Keratinocyte (primary cell): Measurements from ENCODE around the gene G6PD. TPM values are rescaled to one million over a fixed set of nuclear protein-coding genes. Genes with fewer than 3 reads are reported as not detected.

Source experiments
- DNase-seq: peaks from one replicate; pipeline ENCODE4 v3.0.0-alpha.2; 2011; ENCODE audit warnings: low read depth, missing footprints, low spot score
- FAIRE-seq: peaks from 2 replicates; lab custom pipeline; 2011; peaks lifted over from hg19 to GRCh38; lab: Jason Lieb, UNC
- H2AFZ ChIP-seq: 2 replicates; pipeline ENCODE4 v1.6.0; 2012; ENCODE audit warnings: low read length, control low read depth, inconsistent platforms; ENCODE audit not compliant: control insufficient read depth
- H3K27ac ChIP-seq: 2 replicates; pipeline ENCODE4 v1.5.1; 2011; ENCODE audit warnings: low read length; ENCODE audit not compliant: control insufficient read depth, insufficient read depth
- H3K27me3 ChIP-seq: 3 replicates; pipeline ENCODE4 v1.6.0; 2011; ENCODE audit warnings: low read length; ENCODE audit not compliant: control insufficient read depth, insufficient read depth; ENCODE audit errors: extremely low read depth
- H3K36me3 ChIP-seq, 2 experiments: 2 replicates in 1 of 2; 3 replicates in 1 of 2; pipeline ENCODE4 v1.5.1; 2011; ENCODE audit warnings: low read length in 2 of 2, mild to moderate bottlenecking in 1 of 2; ENCODE audit not compliant: control insufficient read depth in 2 of 2, insufficient read depth in 2 of 2; ENCODE audit errors: extremely low read depth in 1 of 2
- H3K4me1 ChIP-seq: 3 replicates; pipeline ENCODE4 v1.5.1; 2011; ENCODE audit warnings: low read length; ENCODE audit not compliant: control insufficient read depth, insufficient read depth; ENCODE audit errors: extremely low read depth
- H3K4me2 ChIP-seq: 3 replicates; pipeline ENCODE4 v1.6.0; 2011; ENCODE audit warnings: low read depth, low read length; ENCODE audit not compliant: control insufficient read depth, insufficient read depth; ENCODE audit errors: extremely low read depth
- H3K4me3 ChIP-seq, 3 experiments: fragments of 200-600 bp in 1 of 3; sonication (generic) in 1 of 3; 2 replicates in 2 of 3; 3 replicates in 1 of 3; pipeline ENCODE4 v1.5.1; 2011 to 2016; ENCODE audit warnings: low read length in 3 of 3, mild to moderate bottlenecking in 3 of 3, control low read depth in 2 of 3, inconsistent platforms in 1 of 3, low read depth in 1 of 3, mixed read lengths in 1 of 3, mixed run types in 1 of 3, moderate library complexity in 1 of 3; ENCODE audit not compliant: control insufficient read depth in 2 of 3, insufficient read depth in 2 of 3; ENCODE audit errors: extremely low read depth in 1 of 3
- H3K79me2 ChIP-seq: 2 replicates; pipeline ENCODE4 v1.6.0; 2012; ENCODE audit warnings: low read length; ENCODE audit not compliant: control insufficient read depth, insufficient read depth
- H3K9ac ChIP-seq: 3 replicates; pipeline ENCODE4 v1.6.0; 2011; ENCODE audit warnings: low read length; ENCODE audit not compliant: control insufficient read depth, insufficient read depth; ENCODE audit errors: extremely low read depth
- H3K9me1 ChIP-seq: 3 replicates; pipeline ENCODE4 v1.6.0; 2011; ENCODE audit warnings: low read length; ENCODE audit not compliant: control insufficient read depth, insufficient read depth; ENCODE audit errors: extremely low read depth
- H3K9me3 ChIP-seq: 2 replicates; pipeline ENCODE4 v1.5.1; 2012; ENCODE audit warnings: low read depth, low read length; ENCODE audit not compliant: control insufficient read depth
- H4K20me1 ChIP-seq: 3 replicates; pipeline ENCODE4 v1.6.0; 2011; ENCODE audit warnings: low read length; ENCODE audit not compliant: control insufficient read depth, insufficient read depth; ENCODE audit errors: extremely low read depth
- CTCF ChIP-seq, 3 experiments: IDR thresholded peaks in 1 of 3; conservative IDR thresholded peaks in 1 of 3; optimal IDR thresholded peaks in 1 of 3; 2 replicates in 2 of 3; 3 replicates in 1 of 3; pipeline versions ENCODE3 to v1.5.1; 2011; ENCODE audit warnings: low read length in 3 of 3, mild to moderate bottlenecking in 3 of 3, moderate library complexity in 2 of 3, control low read depth in 1 of 3, inconsistent platforms in 1 of 3; ENCODE audit not compliant: insufficient read depth in 2 of 3; ENCODE audit errors: extremely low read depth in 1 of 3
- EZH2 ChIP-seq: IDR thresholded peaks from one replicate; pipeline ENCODE4 v1.6.1; 2012; ENCODE audit warnings: inconsistent platforms, mild to moderate bottlenecking, low read length, moderate library complexity
- dilution Hi-C: fragments of 300-500 bp; cut with MboI; formaldehyde crosslinking; loops from one replicate; pipeline ENCODE4 v1.7.0; 2020; ENCODE audit warnings: low sequenced_read_pairs; ENCODE audit not compliant: extremely low pct_ligation_motif_present
- polyA plus RNA-seq, 5 experiments: library from polyadenylated mRNA; depleted of rRNA in 3 of 5; stranded (reverse) in 3 of 5; stranded (forward) in 1 of 5; unstranded in 1 of 5; fragments of >200 nt; gene quantifications; 1 replicate in 1 of 5; 2 replicates in 3 of 5; 3 replicates in 1 of 5; pipeline versions ENCODE4 v1.2.1 to v1.2.3, GENCODE V29; 2011 to 2012; ENCODE audit warnings: missing spikeins in 2 of 5, low read depth in 1 of 5, low replicate concordance in 1 of 5

Gene G6PD
- polyA plus RNA-seq, 1 donor (not counting 4 experiments of a cell fraction or from before 2014, with no cell fraction given), result 41.6 TPM

GRCh38 chrX:154506483-154507332 lies 39.9 kb downstream of the G6PD start:
- no peak for DNase-seq
- no peak overlapping the region for H2AFZ ChIP-seq
- TF ChIP-seq EZH2 (no peak), CTCF (optimal IDR thresholded peaks at IDR 0.05 in 1 of 3, IDR thresholded peaks at IDR 0.05 in 1 of 3, conservative IDR thresholded peaks at IDR 0.05 in 1 of 3; ENCODE audit: extremely low read depth in 1 of 3, insufficient read depth in 2 of 3, low read length in 3 of 3) (no peak)
- no peaks in the 10 kb centered on the region for H3K9me1 ChIP-seq
- no peak overlapping the region for H3K4me2 ChIP-seq
- no peak overlapping the region for H3K4me3 ChIP-seq
- no peak overlapping the region for H3K27ac ChIP-seq
- peaks cover 3% of the 10 kb centered on the region for H3K9me3 ChIP-seq
- H3K36me3 ChIP-seq, result no peaks in the 10 kb centered on the region
- no peak for FAIRE-seq
- no peaks in the 10 kb centered on the region for H3K4me1 ChIP-seq
- no peaks in the 10 kb centered on the region for H3K79me2 ChIP-seq
- no peak overlapping the region for H3K9ac ChIP-seq
- no peaks in the 10 kb centered on the region for H4K20me1 ChIP-seq
- dilution Hi-C loops, result no loop called here
- no peaks in the 10 kb centered on the region for H3K27me3 ChIP-seq

GRCh38 chrX:154505734-154506133 lies 40.9 kb downstream of the G6PD start:
- Histone ChIP-seq H3K4me2 (no peak overlapping the region), H3K9me3 (peaks cover 3% of the 10 kb centered on the region), H3K9me1 (no peaks in the 10 kb centered on the region), H3K79me2 (no peaks in the 10 kb centered on the region), H3K27me3 (no peaks in the 10 kb centered on the region), H3K27ac (no peak overlapping the region), H4K20me1 (no peaks in the 10 kb centered on the region), H3K9ac (no peak overlapping the region), H3K4me1 (no peaks in the 10 kb centered on the region), H2AFZ (no peak overlapping the region), H3K4me3 (no peak overlapping the region), H3K36me3 (no peaks in the 10 kb centered on the region)
- TF ChIP-seq EZH2 (no peak), CTCF (optimal IDR thresholded peaks at IDR 0.05 in 1 of 3, IDR thresholded peaks at IDR 0.05 in 1 of 3, conservative IDR thresholded peaks at IDR 0.05 in 1 of 3; ENCODE audit: extremely low read depth in 1 of 3, insufficient read depth in 2 of 3, low read length in 3 of 3) (no peak)
- FAIRE-seq (no peak), DNase-seq (no peak)
- dilution Hi-C loops, result no loop called here
